GM19467 (cell line): ENCODE results near the gene SNF8.

Source experiments
- ATAC-seq: cut with Tn5 transposase; IDR thresholded peaks from one replicate; pipeline ENCODE4 v1.9.1; 2021; ENCODE audit warnings: mild to moderate bottlenecking, moderate library complexity; ENCODE audit not compliant: unreplicated experiment

Gene SNF8

DNA sequence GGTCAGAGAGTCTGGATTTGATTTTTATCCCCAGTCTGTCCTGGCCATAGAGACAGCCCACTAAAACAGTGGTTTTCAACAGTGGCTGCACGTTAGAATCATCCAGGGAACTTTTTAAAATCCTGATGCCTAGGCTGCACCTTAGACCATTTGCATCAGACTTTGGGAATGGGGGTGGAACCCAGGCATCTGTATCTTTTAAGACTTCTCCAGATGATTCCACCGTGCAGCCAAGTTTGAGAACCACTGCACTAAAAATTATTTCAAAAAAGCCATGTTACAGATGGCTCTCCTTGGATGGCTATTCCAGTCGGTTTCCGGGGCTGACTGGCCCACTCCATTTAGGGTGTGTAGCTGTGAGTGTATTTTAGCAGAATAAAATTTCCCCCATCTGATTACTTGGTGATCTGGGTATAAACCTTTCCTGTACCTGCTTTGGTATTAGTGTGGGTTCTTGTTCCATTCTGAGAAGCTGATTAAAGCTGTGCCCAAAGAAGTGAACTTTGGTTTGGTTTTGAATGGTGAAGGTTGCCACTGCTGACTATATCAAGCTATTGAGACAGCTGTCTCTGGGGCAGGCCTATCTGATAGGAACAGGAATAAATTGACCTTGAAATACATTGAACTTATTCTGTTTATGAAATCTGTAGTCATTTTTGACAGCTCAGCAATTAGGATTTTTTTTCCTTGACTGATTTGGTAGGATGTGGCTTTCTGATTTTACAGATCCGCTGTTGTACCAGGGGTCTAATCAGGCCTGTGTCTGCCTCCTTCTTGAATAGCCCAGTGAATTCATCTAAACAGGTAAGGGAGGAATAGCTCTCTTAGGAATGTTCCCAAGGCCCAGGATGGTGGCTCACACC lies 50.8 kb downstream of the SNF8 start:
- ATAC-seq: no peak

DNA sequence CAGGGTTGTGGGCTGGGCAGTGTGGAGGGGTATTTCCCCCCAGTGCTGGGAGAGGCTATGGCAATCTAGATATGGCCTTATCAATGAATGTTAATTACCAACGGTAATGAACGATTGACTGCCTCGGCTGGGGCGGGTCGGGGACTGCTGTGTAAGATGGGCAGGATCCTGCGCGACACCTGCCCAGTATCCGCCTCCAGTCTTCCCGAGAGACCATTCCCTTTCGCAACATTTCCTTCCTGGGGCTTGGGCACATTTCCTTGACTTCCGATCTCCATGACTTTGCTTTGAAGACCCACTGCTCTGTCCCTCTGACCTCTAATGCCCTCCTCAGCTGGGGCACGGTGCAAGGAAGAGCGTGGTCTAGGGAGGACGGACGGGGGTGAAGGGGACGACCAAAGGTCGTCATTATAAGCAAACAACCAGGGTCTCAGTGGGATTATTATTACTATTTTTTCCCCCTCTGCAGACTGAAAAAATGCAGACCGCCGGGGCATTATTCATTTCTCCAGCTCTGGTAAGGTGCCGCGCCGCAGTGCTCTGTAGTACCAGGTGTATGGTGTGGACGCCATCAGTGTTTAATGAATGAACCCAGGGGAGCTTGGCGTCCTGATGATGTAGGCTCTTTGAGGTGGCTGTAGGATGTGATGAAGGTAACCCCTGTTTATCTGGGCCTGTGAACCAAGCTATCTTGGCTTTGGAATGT lies 51.5 kb downstream of the SNF8 start:
- no peak for ATAC-seq

DNA sequence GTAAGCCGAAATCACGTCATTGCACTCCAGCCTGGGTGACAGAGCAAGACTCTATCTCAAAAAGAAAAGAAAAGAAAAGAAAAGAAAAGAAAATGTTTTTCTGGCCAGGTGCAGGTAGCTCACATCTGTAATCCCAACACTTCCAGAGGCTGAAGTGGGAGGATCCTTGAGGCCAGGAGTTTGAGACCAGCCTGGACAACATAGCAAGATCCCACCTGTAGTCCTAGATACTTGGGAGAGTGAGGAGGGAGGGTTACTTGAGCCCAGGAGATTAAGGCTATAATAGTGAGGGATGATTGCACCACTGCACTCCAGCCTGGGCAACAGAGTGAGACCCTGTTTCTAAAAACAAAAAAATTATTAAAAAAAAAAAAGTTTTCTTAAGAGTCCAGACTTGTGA lies 54.6 kb downstream of the SNF8 start:
- ATAC-seq: no peak

DNA sequence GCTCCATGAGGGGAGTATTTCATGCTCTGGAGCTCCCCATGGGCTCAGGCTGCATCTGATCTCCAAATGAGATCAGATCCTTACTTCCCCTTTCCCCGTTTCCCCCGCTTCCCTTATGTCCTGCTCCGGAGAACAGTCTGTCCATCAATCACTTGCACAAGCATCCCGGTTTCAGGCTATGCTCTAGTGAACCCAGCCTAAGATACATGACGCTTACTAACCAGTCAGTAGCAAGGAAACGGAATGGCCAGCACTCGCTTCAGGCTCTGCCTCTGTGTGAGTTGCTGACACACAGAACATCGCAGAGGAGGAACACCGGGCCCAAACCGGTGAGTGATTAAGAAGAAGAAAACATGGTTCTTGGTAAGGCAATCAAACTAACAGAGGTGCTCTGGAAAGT lies 61.5 kb downstream of the SNF8 start:
- no peak for ATAC-seq

DNA sequence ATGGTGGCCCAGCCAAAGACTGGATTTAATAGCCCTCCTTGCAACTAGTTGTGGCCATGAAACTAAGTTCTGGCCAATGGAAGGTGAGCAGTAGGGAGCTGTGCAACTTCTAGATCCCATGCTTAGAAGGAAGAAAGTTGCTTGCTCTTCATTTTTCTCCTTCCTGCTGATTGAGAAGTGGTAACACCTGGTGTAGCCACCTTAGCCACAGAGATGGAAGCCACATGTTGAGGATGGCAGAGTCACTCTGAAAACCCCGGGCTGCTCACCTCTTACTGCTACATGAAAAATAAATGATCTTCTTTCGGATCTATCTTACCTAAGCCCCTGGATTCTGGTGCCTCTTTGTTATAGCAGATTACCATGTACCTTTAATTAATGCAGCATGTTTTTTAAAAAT lies 62.4 kb downstream of the SNF8 start:
- no peak for ATAC-seq
